Effector CD8-positive, alpha-beta T cell (primary cell): ENCODE measurements around the gene LRMDA.
"Not testable (repeated sequence)": the region's sequence is repeated elsewhere in the genome, so short reads cannot be mapped to it uniquely, and the experiment has no call there.

Experiments
- DNase-seq: peaks from one replicate; lab custom pipeline; 2025; lab: John Stamatoyannopoulos, UW

LRMDA gene

GRCh38 chr10:75505840-75506506, 74.5 kb downstream of the LRMDA start:
- no peak for DNase-seq

GRCh38 chr10:75506930-75507329, 75.5 kb downstream of the LRMDA start:
- DNase-seq = no peak

GRCh38 chr10:75507469-75507868, 76.0 kb downstream of the LRMDA start:
- no peak for DNase-seq

- no peak for DNase-seq
These were observed 76.9 kb downstream of the LRMDA start for GRCh38 chr10:75508239-75508813.

GRCh38 chr10:75508814-75509306, 77.4 kb downstream of the LRMDA start:
- DNase-seq = no peak

- no peak for DNase-seq
These were observed 78.3 kb downstream of the LRMDA start for GRCh38 chr10:75509706-75510105.

- DNase-seq = no peak
These were observed 79.6 kb downstream of the LRMDA start for GRCh38 chr10:75511011-75511410.

GRCh38 chr10:75512203-75512933, 80.9 kb downstream of the LRMDA start:
- no peak for DNase-seq

- no peak for DNase-seq
These were observed 82.0 kb downstream of the LRMDA start for GRCh38 chr10:75513292-75513885.

GRCh38 chr10:75514830-75515229, 83.4 kb downstream of the LRMDA start:
- DNase-seq = no peak

GRCh38 chr10:75516154-75516553, 84.7 kb downstream of the LRMDA start:
- DNase-seq = not testable (repeated sequence)

- DNase-seq = not testable (repeated sequence)
These were observed 87.8 kb downstream of the LRMDA start for GRCh38 chr10:75519213-75519612.

- not testable (repeated sequence) for DNase-seq
These were observed 89.9 kb downstream of the LRMDA start for GRCh38 chr10:75521194-75521829.

GRCh38 chr10:75525067-75525466, 93.6 kb downstream of the LRMDA start:
- DNase-seq = no peak

- no peak for DNase-seq
These were observed 94.2 kb downstream of the LRMDA start for GRCh38 chr10:75525646-75526045.

- no peak for DNase-seq
These were observed 96.1 kb downstream of the LRMDA start for GRCh38 chr10:75527542-75527941.

GRCh38 chr10:75528392-75528791, 97.0 kb downstream of the LRMDA start:
- no peak for DNase-seq

- DNase-seq = no peak
These were observed 98.9 kb downstream of the LRMDA start for GRCh38 chr10:75530299-75530698.

- DNase-seq = no peak
These were observed 100.2 kb downstream of the LRMDA start for GRCh38 chr10:75531571-75532031.

GRCh38 chr10:75532253-75532924, 101.0 kb downstream of the LRMDA start:
- no peak for DNase-seq

- DNase-seq = no peak
These were observed 106.7 kb downstream of the LRMDA start for GRCh38 chr10:75538144-75538543.
